Astrocyte (in vitro differentiated cells and primary cell): ENCODE data around the gene FGF12. TPM values are rescaled to one million over a fixed set of nuclear protein-coding genes. Genes with fewer than 3 reads are reported as not detected.

Experiments
- DNase-seq: peaks from one replicate; pipeline ENCODE4 v3.0.0-alpha.2; 2010; ENCODE audit warnings: low read depth
- FAIRE-seq: peaks from 2 replicates; lab custom pipeline; 2011; peaks lifted over from hg19 to GRCh38; lab: Jason Lieb, UNC
- H2AFZ ChIP-seq: 2 replicates; pipeline ENCODE4 v1.6.0; 2012; ENCODE audit warnings: low read depth, low read length, inconsistent platforms
- H3K27ac ChIP-seq: 2 replicates; pipeline ENCODE4 v1.5.1; 2011; ENCODE audit warnings: low read depth, low read length, inconsistent platforms
- H3K27me3 ChIP-seq: 2 replicates; pipeline ENCODE4 v1.6.0; 2011; ENCODE audit warnings: low read length, inconsistent platforms; ENCODE audit not compliant: insufficient read depth
- H3K36me3 ChIP-seq: 2 replicates; pipeline ENCODE4 v1.5.1; 2011; ENCODE audit warnings: low read length, inconsistent platforms; ENCODE audit not compliant: insufficient read depth
- H3K4me1 ChIP-seq: 2 replicates; pipeline ENCODE4 v1.5.1; 2011; ENCODE audit warnings: low read length, inconsistent platforms; ENCODE audit not compliant: insufficient read depth
- H3K4me2 ChIP-seq: 2 replicates; pipeline ENCODE4 v1.6.0; 2012; ENCODE audit warnings: low read length, inconsistent platforms
- H3K4me3 ChIP-seq: 2 replicates; pipeline ENCODE4 v1.5.1; 2011; ENCODE audit warnings: low read depth, mild to moderate bottlenecking, low read length, inconsistent platforms; ENCODE audit not compliant: insufficient read depth
- H3K79me2 ChIP-seq: 2 replicates; pipeline ENCODE4 v1.6.0; 2012; ENCODE audit warnings: mild to moderate bottlenecking, low read length, inconsistent platforms; ENCODE audit not compliant: insufficient read depth
- H3K9ac ChIP-seq: 2 replicates; pipeline ENCODE4 v1.6.0; 2012; ENCODE audit warnings: mild to moderate bottlenecking, low read length, inconsistent platforms
- H3K9me3 ChIP-seq: 2 replicates; pipeline ENCODE4 v1.5.1; 2012; ENCODE audit warnings: low read depth, mild to moderate bottlenecking, low read length, inconsistent platforms; ENCODE audit not compliant: insufficient read depth
- H4K20me1 ChIP-seq: 2 replicates; pipeline ENCODE4 v1.6.0; 2012; ENCODE audit warnings: low read length, inconsistent platforms; ENCODE audit not compliant: insufficient read depth
- H3K27ac Mint-ChIP-seq: one replicate; pipeline ENCODE4 v1.8.0; 2021; ENCODE audit warnings: mild to moderate bottlenecking, mixed read lengths; ENCODE audit not compliant: unreplicated experiment
- H3K27me3 Mint-ChIP-seq: one replicate; pipeline ENCODE4 v1.8.0; 2021; ENCODE audit warnings: low read depth, mixed read lengths; ENCODE audit not compliant: unreplicated experiment
- H3K36me3 Mint-ChIP-seq: one replicate; pipeline ENCODE4 v1.8.0; 2021; ENCODE audit warnings: low read depth, mixed read lengths; ENCODE audit not compliant: unreplicated experiment
- H3K4me1 Mint-ChIP-seq: one replicate; pipeline ENCODE4 v1.8.0; 2021; ENCODE audit warnings: low read depth, mixed read lengths; ENCODE audit not compliant: unreplicated experiment
- H3K4me3 Mint-ChIP-seq: one replicate; pipeline ENCODE4 v1.8.0; 2021; ENCODE audit warnings: mild to moderate bottlenecking, moderate library complexity, mixed read lengths; ENCODE audit not compliant: unreplicated experiment
- H3K9me3 Mint-ChIP-seq: one replicate; pipeline ENCODE4 v1.8.0; 2021; ENCODE audit warnings: mild to moderate bottlenecking, mixed read lengths; ENCODE audit not compliant: unreplicated experiment
- EZH2 ChIP-seq: IDR thresholded peaks from 2 replicates; pipeline ENCODE4 v1.6.1; 2012; ENCODE audit warnings: mild to moderate bottlenecking, low read length, inconsistent platforms; ENCODE audit not compliant: insufficient read depth
- total RNA-seq: library from RNA; stranded (reverse); gene quantifications from 2 replicates; pipeline ENCODE4 v1.2.1, GENCODE V29; 2021
- TF ChIP-seq, protein P1 (sequence below): IDR thresholded peaks from 2 replicates; pipeline ENCODE4 v1.5.1; 2011; ENCODE audit warnings: low read depth, mild to moderate bottlenecking, inconsistent platforms, low read length, moderate library complexity; ENCODE audit not compliant: insufficient read depth

FGF12 gene
- total RNA-seq, 1 donor from 2014 or later, result 1.4 TPM

- H3K4me3 Mint-ChIP-seq, result no peak overlapping the region
- H3K36me3 Mint-ChIP-seq, result no peaks in the 10 kb centered on the region
- Histone ChIP-seq H3K9me3 (no peaks in the 10 kb centered on the region), H2AFZ (no peak overlapping the region), H3K27me3 (no peaks in the 10 kb centered on the region), H3K9ac (no peak overlapping the region), H3K4me3 (no peak overlapping the region), H3K27ac (no peak overlapping the region), H3K36me3 (no peaks in the 10 kb centered on the region), H3K4me1 (no peaks in the 10 kb centered on the region), H4K20me1 (no peaks in the 10 kb centered on the region), H3K79me2 (no peaks in the 10 kb centered on the region), H3K4me2 (no peak overlapping the region)
- FAIRE-seq, result no peak
- no peak overlapping the region for H3K27ac Mint-ChIP-seq
- DNase-seq, result no peak
- TF ChIP-seq, protein P1, sequence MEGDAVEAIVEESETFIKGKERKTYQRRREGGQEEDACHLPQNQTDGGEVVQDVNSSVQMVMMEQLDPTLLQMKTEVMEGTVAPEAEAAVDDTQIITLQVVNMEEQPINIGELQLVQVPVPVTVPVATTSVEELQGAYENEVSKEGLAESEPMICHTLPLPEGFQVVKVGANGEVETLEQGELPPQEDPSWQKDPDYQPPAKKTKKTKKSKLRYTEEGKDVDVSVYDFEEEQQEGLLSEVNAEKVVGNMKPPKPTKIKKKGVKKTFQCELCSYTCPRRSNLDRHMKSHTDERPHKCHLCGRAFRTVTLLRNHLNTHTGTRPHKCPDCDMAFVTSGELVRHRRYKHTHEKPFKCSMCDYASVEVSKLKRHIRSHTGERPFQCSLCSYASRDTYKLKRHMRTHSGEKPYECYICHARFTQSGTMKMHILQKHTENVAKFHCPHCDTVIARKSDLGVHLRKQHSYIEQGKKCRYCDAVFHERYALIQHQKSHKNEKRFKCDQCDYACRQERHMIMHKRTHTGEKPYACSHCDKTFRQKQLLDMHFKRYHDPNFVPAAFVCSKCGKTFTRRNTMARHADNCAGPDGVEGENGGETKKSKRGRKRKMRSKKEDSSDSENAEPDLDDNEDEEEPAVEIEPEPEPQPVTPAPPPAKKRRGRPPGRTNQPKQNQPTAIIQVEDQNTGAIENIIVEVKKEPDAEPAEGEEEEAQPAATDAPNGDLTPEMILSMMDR, result no peak
- TF ChIP-seq EZH2, result no peak
- no peaks in the 10 kb centered on the region for H3K9me3 Mint-ChIP-seq
- H3K27me3 Mint-ChIP-seq, result no peaks in the 10 kb centered on the region
- H3K4me1 Mint-ChIP-seq, result peaks cover 3% of the 10 kb centered on the region
These were observed 511.3 kb downstream of the FGF12 start for GRCh38 chr3:192216067-192216466.

GRCh38 chr3:192212979-192213378 is 514.4 kb downstream of the FGF12 start:
- H3K27ac Mint-ChIP-seq, result no peak overlapping the region
- no peak overlapping the region for H3K4me3 ChIP-seq
- H3K27me3 Mint-ChIP-seq, result no peaks in the 10 kb centered on the region

GRCh38 chr3:192212335-192212734 is 515.0 kb downstream of the FGF12 start:
- Mint-ChIP-seq H3K9me3 (no peaks in the 10 kb centered on the region), H3K27me3 (no peaks in the 10 kb centered on the region), H3K4me1 (peaks cover 9% of the 10 kb centered on the region), H3K36me3 (no peaks in the 10 kb centered on the region), H3K4me3 (no peak overlapping the region), H3K27ac (no peak overlapping the region)
- no peaks in the 10 kb centered on the region for H3K4me1 ChIP-seq
- H3K27me3 ChIP-seq, result no peaks in the 10 kb centered on the region
- no peak overlapping the region for H3K27ac ChIP-seq
- no peaks in the 10 kb centered on the region for H3K36me3 ChIP-seq
- no peak for TF ChIP-seq EZH2
- TF ChIP-seq, protein P1, result no peak
- H3K4me2 ChIP-seq, result no peak overlapping the region
- DNase-seq, result no peak
- H3K9me3 ChIP-seq, result no peaks in the 10 kb centered on the region
- H3K79me2 ChIP-seq, result no peaks in the 10 kb centered on the region
- H2AFZ ChIP-seq, result no peak overlapping the region
- no peak overlapping the region for H3K9ac ChIP-seq
- no peak overlapping the region for H3K4me3 ChIP-seq
- no peaks in the 10 kb centered on the region for H4K20me1 ChIP-seq
- no peak for FAIRE-seq

More at GRCh38 chr3:192212979-192213378, 514.4 kb downstream of the FGF12 start:
- Mint-ChIP-seq H3K36me3 (no peaks in the 10 kb centered on the region), H3K4me3 (no peak overlapping the region), H3K9me3 (no peaks in the 10 kb centered on the region), H3K4me1 (peaks cover 3% of the 10 kb centered on the region)
- no peaks in the 10 kb centered on the region for H3K9me3 ChIP-seq
- no peak overlapping the region for H2AFZ ChIP-seq
- H3K36me3 ChIP-seq, result no peaks in the 10 kb centered on the region
- DNase-seq (no peak), FAIRE-seq (no peak)
- no peaks in the 10 kb centered on the region for H3K79me2 ChIP-seq
- TF ChIP-seq, protein P1, result no peak
- TF ChIP-seq EZH2, result no peak
- H3K9ac ChIP-seq, result no peak overlapping the region
- H3K27ac ChIP-seq, result no peak overlapping the region
- no peaks in the 10 kb centered on the region for H3K4me1 ChIP-seq
- H3K27me3 ChIP-seq, result no peaks in the 10 kb centered on the region
- H4K20me1 ChIP-seq, result no peaks in the 10 kb centered on the region
- H3K4me2 ChIP-seq, result no peak overlapping the region
